ENCODE data around the gene FGD1.
"Not testable (repeated sequence)": the region's sequence is repeated elsewhere in the genome, so short reads cannot be mapped to it uniquely, and the experiment has no call there.

Gene FGD1

DNA sequence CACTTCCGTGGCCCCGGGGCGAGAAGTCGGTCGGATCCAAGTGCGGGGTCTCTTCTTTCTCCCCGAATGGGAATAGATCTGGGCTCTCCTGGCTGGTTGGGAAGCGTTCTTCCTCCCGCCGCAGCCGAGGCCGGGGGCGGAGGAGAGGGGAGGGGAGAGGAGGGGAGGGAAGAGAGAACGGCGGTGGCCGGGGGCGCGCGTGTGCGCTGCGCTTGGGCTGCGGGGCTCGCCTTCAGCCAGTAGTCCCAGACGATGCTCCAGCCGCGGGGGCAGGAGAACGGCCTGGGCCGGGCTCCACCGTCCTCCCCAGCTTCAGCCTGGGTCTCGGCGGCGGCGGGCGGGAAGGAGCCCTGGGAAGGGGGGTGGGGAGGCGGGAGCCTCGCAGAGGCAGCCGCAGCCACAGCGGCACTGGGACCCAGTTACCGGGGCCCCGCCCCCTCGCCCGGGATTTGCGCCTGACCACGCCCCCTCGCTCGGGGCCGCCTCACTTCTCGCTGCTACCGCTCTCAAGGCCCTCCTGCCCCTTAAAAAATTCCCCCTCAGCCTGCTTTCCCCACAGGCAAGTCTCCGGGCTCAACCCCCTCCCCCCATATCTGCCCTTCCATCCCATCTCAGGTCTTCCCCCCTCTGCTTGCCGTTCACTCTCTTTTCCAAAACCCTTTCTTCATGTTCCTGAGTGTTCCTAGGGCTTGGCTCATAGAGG lies at the start of gene FGD1:
Gene FGD1, minus strand, starts transcription at position 421 of the 703 bp plus-strand sequence. CDS start 802 bp downstream, outside the sequence.
- no peak for DNase-seq (ENCODE audit: low read depth)

DNA sequence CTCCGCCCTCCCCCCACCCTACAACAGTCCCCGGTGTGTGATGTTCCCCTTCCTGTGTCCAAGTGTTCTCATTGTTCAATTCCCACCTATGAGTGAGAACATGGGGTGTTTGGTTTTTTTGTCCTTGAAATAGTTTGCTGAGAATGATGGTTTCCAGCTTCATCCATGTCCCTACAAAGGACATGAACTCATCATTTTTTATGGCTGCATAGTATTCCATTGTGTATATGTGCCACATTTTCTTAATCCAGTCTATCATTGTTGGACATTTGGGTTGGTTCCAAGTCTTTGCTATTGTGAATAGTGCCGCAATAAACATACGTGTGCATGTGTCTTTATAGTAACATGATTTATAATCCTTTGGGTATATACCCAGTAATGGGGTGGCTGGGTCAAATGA lies 46.2 kb upstream of the FGD1 start:
- not testable (repeated sequence) for DNase-seq (ENCODE audit: low read depth)

DNA sequence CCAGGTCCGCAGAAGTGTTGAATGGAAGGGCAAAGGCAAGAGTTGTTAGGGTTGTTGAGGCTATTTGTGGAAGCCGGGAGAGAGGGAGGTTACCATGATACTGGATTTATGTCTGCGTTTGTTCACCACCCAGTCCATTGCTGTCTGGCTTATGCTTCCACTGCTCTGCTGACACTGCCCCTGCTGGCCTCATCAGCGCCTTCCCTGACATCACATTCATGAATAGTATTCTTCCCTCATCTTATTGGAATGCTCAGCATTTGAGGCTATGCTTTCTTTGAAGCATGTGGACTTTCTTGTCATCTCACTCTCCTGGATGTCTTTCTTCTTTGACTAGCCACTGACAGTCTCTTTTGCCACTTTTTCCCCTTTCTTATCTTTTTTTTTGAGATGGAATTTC lies 44.3 kb upstream of the FGD1 start:
- peak; percentile 36 for DNase-seq (ENCODE audit: low read depth)

DNA sequence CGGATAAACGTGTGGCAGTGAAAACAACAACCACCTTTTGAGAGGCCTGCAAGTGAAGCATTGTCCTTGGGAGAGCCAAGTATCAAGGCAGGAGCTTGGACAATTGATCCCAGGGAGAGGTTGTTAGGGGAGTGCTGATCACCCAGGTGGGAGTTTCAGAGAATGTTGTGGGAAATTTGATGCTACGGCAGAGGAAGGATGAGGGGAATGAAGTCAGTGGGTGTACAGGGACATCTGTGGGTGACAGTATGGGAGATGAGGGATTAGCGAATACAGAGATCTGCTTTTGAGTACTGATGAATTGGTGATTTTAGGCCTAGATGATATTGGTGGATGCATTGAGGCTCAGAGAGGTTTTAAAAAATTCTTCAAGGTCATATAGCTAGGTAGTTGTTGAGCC lies 38.2 kb upstream of the FGD1 start:
- DNase-seq (ENCODE audit: low read depth) = no peak

DNA sequence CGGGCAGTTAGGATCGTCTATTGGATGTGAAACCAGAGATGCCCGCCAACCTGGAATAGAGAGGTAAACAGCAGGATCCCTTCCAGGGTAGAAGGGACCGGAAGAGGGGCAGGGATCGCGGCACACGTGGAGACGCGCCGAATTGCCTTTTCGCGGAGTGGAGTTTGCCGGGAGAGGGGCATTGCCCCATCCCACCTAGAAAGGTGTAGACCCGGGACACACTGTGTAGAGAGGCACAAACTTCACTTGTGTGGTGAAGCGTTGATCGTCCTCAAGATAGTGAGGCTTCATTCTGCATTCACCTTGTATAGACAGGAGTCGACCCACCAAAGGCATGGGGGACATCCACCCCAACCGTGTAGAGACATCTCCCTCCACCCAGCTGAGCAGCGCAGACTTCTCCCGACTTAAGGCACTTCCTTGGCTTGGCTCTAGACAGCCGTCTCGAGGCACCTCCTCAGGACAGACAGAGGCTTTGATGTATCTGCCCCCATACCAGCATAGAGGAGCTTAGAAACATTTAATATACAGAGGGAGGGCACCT lies 34.4 kb upstream of the FGD1 start:
- DNase-seq (ENCODE audit: low read depth) = no peak

DNA sequence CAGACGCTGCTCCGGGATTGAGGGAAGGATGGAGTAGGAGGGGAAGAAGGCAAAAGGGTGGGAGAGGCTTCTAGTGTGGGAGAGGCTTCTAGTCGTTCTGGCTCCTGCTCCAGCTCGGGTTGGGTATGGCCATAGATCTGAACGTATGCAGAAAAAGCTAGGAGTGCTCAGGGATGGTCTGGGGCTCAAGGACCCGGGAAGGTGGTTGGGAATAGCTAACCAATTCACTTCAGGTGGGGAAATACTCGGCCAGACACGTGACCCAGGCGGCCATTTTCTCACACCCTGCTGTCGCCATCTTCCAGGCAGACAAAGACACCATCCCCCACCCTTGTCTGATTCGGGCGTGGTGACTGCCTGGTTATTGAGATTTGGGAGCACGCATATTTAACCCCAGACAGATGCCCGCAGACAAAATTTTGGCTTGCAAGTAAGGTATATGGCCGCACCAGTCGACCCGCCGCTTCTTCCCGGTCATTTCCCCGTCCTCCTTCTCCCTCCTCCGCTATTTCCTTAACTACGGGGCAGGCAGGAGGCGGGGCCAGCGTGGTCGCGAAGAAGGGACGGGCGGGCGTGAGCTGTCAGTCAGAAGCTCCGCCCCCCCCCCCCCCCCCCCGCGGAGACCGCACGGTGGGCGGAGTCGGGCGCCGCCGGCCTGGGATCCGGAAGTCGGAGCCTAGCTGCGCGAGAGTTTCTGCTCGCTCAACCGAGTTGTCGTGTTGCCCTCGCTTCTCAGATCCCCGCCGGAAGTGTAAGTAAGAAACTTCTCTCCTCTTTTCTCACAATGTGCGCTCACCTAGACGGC lies 33.7 kb upstream of the FGD1 start, which contains the start of gene GNL3L:
Gene GNL3L, plus strand, starts transcription at position 668 of the 805 bp plus-strand sequence. CDS start 2,348 bp downstream, outside the sequence.
- DNase-seq (ENCODE audit: low read depth) = peak; percentile 27

DNA sequence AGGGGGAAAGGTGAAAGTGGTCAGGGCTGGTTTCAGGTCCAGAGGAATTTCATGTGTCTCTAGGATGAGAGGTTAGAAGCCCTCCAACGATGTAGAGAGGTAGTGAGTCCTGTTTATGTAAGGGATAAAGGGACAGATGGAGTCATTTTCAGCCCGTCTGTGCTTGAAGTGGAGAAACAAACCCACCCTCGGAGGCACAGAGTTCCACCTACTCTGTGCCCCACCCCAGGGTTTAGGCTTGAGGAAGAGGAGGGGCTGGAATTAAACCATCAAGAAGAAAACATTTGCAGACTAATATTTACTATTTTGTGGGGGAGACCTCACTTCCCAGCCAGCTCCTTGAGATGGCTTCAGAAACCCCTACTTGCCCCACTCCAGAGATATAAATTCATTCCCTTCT lies 33.1 kb upstream of the FGD1 start:
- no peak for DNase-seq (ENCODE audit: low read depth)

DNA sequence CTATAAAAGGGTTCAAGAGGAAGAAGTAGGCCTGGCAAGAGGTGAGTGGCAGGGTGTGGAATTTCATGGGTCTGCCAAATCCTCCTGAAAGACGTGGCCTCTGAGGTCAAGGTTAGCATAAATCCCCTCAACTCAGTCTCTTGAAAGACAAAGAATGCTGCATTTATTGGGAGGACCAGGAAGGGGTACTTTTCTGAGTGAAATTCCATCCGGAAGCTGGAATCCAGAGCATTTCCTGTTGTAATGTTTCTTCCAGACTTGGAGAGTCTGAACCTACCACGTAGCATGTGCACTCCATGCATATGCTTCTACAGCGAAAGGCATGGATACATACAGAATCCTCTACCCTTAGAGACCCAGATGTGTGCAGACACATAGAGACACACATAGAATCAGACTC lies 13.4 kb upstream of the FGD1 start:
- DNase-seq (ENCODE audit: low read depth) = no peak

DNA sequence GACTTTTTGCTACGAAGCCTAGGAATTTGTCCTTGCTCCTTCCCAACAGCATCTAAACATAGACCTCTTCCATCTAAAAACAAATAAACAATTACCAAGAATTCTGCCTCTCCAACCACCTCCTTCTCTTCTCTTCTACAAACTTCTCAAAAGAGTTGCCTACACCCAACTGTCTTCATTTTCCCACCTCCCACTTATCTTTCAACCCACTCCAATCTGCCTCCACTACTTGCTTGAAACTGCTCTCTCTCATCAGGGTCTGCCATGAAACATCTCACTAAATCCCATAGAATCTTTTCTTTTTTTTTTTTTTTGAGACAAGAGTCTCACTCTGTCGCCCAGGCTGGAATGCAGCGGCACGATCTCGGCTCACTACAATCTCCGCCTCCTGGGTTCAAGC lies 902 bp upstream of the FGD1 start:
- no peak for DNase-seq (ENCODE audit: low read depth)

DNA sequence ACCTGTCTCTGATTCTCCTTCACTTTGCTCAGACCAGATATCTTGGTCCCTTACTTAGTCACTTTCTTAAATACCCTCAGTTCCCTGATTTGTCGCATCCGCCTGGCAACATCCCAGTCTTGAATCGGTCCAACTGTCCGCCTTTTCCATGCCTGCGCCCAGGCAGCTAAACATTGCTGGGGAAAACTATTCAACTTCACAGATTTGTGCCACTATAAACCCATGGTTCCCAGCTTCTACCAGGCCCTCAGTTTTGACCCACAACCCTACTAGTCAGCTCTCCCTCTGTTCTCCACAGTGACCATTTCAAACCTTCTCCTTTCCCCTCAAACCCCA lies 451 bp upstream of the FGD1 start:
- DNase-seq (ENCODE audit: low read depth) = no peak

DNA sequence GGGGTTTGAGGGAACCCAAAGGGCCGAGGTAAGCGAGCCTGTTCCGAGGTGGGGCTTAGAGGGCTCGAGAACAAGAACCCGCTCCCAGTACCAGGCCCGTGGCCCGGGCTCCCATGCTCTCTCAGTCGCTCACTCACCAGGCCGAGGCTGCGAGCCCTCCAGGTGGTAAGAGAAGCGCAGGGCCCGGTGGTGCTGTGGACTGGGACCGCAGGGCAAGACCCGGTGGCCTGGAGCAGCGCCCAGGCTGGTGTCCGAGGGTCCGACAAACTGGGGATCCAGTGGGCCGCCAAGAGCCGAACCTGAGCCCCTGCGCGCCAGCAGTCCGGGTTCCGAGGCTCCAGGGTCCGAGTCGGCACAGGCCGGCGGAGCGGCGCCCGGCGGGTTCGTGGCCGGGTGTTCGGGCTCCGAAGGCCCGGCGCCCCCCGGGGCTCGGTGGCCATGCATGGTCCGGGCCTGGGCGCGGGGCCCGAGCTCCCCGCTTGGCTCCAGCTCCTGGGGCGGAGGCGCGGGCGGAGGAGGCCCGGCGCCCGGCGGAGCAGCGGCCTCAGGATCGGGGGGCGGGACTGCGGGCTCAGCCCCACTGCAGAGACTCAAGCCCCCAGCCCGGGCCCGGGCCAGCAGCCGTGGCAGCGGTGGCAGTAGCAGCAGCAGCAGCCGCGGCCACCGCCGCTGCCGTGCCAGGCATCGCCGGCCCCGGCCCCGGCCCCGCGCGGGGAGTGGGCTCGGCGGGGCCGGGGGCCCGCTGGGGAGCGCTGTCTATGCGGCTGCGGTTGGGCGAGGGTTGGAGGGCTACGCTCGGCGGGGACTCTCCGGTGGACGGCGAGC lies 833 bp downstream of the FGD1 start:
- DNase-seq (ENCODE audit: low read depth) = no peak

DNA sequence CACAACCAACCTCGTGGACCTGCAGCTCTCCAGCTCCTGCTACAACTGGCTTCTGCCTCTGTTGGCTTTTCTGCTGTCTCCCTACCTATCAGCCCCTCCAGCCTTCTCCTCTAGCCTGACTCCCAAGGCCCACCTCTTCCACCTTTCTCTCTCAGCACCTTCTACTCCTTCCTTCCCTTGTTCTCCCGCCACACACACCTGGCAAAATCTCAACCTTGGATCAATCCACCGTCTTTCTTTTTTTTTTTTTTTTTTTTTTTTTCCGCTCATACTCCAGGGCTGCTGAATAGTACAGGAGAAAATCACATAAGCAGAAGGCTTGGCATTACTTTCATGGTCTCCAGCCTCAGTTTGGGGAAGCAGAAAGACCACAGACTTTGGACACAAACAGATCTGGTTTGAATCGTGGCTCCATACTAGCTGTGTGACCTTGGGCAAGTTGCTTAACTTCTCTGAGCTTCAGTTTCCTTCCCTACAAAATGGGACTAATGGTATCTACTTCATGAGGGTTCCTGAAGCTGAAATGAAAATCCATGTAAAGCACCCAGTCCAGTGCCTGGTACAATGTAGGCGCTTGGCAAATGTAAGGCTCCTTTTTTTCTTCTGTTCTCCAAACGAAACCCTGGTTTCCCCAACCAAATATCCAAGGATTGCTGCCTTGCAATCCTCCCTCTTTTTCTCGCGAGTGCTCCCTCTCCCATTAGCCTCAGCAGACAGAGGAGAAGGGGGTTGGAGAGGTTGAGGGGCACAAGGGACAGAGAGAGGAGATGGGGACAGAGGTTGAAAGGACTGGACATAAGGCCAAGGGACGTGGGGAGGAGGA lies 1.7 kb downstream of the FGD1 start:
- no peak for DNase-seq (ENCODE audit: low read depth)

DNA sequence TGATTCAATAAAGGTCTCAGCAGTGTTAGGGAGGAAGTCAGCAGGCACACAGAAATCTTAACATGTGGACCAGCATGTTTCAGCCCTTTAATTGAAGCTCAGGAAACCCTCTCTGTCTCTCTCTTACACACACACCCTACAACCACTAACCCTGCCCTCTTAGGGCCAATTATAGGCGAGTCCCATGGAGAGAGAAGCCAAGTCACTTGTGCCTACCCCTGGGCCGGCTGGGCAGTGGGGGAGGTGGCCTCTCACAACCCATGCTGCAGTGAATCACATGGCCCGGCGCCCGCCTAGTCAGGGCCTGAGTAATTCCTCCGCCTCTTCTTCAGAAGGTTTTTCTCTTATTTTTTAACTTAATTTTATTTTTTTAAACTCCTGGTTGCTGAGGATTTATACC lies 3.7 kb downstream of the FGD1 start:
- DNase-seq (ENCODE audit: low read depth) = peak; percentile 28

DNA sequence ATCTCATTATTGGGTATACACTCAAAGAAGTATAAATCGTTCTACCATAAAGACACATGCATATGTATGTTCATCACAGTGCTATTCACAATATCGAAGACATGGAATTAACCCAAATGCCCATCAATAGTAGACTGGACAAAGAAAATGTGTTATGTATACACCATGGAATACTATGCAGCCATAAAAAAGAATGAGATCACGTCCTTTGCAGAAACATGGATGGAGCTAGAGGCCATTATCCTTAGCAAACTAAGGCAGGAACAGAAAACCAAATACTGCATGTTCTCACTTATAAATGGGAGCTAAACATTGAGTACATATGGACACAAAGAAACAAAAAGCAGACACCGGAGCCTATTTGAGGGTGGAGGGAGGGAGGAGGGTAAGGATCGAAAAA lies 6.2 kb downstream of the FGD1 start:
- DNase-seq (ENCODE audit: low read depth) = not testable (repeated sequence)

DNA sequence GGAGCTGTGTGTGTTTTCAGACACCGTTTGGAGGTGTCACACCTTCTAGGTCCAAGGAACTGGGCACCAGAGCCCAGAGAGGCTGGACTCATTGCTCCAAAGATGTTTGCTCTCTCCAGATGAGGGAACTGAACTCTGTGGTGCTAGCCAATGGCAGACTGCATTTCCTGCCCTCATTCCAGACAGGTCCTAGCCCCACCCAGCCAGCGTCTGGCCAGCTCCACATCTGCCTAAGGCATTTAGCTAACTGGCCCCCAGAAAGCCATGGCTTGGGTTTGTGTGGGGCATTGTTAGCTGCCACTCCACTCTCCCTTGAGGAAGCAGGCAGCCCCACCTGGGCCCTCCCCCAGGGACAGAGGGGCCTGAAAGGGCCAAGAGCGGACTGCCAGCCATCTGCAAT lies 11.4 kb downstream of the FGD1 start:
- DNase-seq (ENCODE audit: low read depth) = no peak

DNA sequence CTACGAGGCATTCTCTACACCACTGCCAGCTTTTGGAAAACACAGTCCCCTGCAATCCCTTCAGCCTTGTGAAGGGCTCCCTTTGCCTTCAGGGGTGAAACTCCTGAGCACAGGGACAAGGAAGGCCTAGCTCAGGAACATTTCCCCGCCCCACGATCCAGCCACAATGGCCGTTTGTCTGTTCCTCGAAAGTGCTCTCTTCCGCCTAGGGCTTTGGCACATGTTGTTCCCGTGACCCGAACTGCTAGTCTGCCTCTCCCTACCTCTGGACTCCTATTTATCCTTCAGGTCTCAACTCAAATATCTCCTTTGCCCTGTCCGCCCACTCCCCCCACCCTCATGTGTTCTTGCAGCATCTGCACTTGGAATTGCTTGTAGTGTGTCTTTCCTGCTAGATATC lies 12.1 kb downstream of the FGD1 start:
- DNase-seq (ENCODE audit: low read depth) = no peak

DNA sequence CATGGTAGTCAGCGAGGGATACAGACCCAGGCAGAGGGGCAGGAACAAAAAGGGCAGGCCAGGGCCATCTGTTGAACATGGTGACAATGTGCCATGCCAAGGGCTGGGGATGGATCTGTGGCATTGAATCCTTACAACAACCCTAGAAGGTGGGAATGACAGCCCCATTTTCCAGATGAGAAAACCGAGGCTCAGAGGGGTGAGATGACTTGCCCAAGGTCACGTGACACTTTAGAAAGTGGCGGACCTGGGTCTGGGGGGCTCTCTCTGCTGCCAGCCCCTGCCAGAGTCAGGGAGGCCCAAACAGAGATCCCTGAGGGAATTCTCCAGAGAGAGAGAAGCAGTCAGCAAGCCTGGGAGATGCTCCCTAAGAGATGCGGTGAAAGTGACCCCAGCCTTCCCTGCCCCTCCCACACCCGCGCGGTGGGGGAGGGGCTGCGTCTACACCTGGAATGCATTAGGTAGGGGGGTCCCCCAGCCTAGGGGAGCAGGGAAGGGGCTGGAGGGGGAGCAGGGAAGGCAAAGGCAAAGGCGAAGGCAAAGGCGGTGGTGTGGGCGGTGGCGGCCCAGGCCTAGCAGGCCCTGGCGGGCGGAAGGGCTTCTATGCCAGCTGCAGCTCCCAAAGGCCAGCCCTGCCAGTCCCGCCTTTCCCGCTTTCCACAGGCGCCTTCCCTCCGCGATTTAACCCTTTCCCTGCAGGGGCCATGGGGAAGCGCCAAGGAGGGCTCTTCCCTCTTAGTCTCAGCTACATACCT lies 13.0 kb downstream of the FGD1 start:
- DNase-seq (ENCODE audit: low read depth) = no peak

DNA sequence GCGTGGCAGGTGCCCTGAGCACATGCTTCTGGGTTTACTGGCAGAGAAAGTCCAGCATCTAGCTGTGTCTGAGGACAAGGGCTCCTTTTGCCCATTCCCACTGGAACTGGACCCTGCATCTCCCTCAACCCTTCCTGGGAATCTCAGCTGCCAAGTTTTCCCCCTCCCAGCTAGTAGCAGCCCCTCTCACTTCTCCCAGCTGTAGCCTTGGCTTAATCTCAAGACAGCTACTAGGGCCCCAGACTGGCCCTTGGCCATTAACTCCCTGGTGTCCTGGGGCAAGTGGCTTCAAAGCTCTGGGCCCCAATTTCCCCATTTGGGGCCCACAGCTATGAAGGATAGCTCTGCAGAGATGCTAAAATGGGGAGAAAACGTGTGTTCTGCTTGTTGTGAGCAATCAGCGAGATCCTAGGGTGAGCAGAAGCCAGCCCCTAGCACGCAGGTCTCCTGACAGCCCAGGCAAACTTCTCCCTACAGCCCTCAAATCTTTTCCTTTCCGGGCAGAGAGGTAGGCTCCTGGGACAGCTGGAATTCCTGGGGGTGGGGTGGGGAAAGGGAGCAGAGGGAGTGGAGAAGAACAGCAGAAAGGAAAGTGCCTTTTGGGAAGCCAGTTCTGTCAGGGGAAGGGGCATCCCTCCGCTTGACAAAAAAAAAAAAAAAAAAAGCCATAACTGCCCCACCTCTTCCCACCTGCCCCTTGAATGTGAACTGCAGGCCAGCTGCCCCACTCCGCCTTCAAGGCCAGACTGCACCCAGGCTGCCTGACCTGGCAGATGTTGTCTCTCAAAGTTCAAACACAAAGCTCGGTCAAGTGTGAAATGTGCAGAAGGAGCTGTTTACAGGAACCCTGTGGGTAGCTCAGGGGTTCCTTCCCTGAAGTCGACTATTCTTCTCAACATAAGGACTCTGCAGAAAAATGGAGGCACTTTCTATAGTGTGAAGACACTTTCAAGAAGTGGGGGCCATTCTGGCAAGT lies 16.6 kb downstream of the FGD1 start:
- no peak for DNase-seq (ENCODE audit: low read depth)

DNA sequence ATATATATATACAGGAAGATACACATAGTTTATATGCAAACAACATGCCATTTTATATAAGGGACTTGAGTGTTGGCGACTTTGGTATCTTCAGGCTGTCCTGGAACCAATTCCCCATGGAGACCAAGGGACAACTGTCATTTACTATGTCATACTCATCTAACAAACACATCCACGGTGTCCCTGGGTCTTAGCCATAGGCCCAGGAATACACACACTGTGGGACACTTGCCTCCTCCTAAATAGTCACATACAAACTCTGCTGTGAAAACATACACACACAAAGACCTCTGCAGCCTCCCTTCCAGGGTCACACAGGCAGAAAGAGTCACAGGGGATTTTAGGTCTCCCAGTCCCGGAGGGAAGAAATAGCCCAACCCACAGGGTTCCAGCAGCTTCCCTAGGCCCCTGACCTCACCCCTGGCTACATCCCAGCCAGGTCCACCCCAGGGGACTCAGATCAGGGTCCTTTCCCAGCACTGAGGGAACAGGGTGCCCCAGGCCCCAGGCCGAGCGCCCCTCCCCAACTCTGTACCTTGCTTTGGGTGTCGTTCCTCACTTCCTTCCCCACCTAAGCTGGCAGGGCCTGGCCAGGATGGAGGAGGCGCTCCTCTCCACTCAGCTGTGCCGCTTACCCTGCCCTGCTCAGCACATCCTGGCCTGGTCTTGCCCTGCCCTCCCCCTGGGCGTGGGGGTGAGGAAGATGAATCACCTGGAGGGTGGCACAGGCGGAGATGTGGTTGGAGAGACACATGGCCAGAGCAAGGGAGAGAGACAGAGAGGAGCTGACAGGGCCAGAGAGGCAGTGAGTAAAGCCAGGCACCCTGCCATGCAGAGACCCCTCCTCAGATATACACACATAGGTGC lies 21.8 kb downstream of the FGD1 start:
- DNase-seq (ENCODE audit: low read depth) = no peak

Measured in non-pigmented ciliary epithelial cell (primary cell).